C1 segment of cervical spinal cord (tissue), 14 donors: ENCODE measurements around the gene OLFML3.

Experiments used
- DNase-seq, 14 donors: peaks; one replicate each; lab custom pipeline; 2025; lab: John Stamatoyannopoulos, UW

Gene OLFML3

DNA sequence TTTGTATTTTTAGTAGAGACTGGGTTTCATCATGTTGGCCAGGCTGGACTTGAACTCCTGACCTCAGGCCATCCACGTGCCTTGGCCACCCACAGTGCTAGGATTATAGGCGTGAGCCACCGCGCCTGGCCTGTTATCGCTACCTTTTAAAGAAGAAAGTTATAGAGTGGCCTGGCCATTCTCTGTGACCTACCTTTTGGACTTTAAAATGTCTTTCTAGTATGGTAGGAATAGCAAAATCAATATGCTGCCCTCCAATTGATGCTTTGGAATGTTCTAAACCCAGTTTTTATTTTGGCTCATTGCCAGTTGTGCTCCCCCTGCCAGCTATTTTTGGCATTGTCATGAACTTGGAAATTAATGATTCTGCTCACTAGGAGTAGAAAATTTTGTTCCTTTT, 30.3 kb upstream of the OLFML3 start:
- no peak for DNase-seq

DNA sequence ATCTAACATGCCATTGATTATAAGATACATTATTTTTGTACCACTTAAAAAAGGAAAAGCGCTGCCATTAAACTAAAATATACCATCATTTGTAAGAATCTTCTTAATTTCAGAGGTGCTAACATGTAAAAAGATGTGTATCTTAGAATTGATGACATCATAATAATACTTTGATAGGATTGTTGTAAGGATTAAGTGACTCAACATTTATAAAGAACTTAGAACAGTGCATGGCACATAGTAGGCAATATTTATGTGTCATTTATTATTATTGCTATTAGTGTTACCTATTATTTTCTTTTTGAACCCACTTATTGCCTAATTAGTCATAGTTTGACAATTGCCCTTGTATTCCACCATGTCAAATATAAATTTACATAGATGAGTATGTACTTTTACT, 28.4 kb upstream of the OLFML3 start:
- DNase-seq: no peak

DNA sequence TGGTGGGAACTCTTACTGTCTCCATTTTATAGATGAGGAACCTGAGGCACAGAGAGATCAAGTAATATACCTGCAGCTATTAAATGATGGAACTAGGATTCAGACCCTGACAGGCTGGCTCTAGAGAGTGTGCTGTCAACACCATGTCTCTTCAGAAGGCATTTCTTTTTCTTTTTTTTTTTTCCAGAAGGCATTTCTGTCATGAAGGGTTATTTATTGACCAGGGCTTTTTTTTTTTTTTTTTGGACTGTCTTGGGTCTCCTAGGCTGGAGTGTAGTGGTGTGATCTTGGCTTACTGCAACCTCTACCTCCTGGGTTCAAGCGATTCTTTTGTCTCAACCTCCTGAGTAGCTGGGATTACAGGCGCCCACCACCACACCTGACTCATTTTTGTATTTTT, 27.6 kb upstream of the OLFML3 start:
- no peak for DNase-seq

DNA sequence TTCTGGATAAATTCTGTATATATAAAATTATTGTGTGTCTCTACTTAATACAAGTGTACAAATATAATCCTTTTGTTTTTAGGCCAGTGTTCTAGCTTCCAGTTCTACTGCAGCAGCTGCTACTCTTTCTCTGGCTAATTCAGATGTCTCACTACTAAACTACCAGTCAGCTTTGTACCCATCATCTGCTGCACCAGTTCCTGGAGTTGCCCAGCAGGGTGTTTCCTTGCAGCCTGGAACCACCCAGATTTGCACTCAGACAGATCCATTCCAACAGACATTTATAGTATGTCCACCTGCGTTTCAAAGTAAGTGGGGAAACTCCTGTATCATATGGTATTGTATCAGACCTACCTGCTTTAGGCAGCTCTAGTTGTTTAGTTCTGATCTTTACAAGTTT, 21.3 kb upstream of the OLFML3 start:
- no peak for DNase-seq

GRCh38 chr1:113958691-113959090, 20.6 kb upstream of the OLFML3 start:
- DNase-seq: no peak

DNA sequence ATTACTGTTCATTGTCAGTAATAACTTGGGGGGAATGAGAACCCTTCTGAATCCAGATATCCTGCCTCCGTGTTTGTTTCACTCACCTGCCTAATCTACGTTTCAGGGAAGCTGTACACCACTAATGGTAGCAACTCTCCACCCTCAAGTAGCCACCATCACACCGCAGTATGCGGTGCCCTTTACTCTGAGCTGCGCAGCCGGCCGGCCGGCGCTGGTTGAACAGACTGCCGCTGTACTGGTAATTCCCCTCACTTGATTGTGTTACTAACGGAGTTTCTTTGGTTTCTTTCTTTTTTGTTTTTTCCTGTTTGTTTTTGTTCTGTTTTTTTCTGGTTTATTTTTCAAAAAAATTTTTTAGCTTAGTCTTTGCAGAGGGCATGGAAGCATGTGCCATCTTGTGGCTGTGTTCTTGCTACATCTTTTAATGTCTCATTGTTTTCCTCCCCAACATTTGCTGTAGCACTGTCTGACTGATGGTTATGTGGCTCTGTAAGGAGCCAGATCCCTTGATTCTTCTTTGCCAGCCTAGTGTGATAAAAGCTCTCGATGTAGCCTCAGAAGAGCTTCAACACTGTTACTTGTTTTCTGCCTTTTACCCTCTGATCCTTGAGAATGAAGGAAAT, 15.9 kb upstream of the OLFML3 start:
- DNase-seq: peak in 1 of 14 donors; percentile 14

DNA sequence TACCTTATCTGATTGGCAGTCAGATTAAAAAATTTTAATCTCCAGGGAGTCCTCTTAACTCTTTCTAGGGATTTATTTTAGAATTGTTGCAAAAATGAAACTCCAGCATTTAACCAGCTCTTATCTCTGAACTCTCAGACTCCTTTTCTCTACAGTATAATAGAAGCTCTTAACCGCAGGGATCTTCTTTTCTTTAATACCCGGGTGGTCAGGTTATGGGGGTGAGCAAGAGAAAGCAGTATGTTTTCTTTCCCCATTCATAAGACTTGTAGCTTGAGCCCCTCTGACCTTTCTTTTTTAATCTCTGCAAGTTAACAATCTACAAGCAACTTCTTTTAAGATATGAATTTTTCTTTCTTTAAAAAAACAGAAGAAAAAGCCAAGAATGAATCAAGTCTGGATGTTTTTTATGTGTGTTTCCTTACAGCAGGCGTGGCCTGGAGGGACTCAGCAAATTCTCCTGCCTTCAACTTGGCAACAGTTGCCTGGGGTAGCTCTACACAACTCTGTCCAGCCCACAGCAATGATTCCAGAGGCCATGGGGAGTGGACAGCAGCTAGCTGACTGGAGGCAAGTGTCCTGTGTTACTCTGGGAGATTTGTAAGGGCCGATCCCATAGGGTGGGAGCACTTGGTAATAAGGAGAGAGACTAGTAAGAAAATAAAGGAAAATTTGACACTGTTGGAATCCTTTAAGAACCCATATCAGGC, 13.4 kb upstream of the OLFML3 start:
- DNase-seq: no peak

GRCh38 chr1:113972954-113973353, 6.3 kb upstream of the OLFML3 start:
- no peak for DNase-seq

- no peak for DNase-seq
Observed at GRCh38 chr1:113975211-113975895, 3.9 kb upstream of the OLFML3 start.

DNA sequence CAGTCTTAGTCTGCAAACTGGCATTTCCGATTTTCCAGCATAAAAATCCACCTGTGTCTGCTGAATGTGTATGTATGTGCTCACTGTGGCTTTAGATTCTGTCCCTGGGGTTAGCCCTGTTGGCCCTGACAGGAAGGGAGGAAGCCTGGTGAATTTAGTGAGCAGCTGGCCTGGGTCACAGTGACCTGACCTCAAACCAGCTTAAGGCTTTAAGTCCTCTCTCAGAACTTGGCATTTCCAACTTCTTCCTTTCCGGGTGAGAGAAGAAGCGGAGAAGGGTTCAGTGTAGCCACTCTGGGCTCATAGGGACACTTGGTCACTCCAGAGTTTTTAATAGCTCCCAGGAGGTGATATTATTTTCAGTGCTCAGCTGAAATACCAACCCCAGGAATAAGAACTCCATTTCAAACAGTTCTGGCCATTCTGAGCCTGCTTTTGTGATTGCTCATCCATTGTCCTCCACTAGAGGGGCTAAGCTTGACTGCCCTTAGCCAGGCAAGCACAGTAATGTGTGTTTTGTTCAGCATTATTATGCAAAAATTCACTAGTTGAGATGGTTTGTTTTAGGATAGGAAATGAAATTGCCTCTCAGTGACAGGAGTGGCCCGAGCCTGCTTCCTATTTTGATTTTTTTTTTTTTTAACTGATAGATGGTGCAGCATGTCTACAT, 2.5 kb upstream of the OLFML3 start:
- no peak for DNase-seq

GRCh38 chr1:113977906-113978305, 1.4 kb upstream of the OLFML3 start:
- DNase-seq: no peak

GRCh38 chr1:113980110-113980509, 836 bp downstream of the OLFML3 start:
- DNase-seq: no peak

- DNase-seq: peak in 4 of 14 donors; percentile 25 to 42 (median 32)
Observed at GRCh38 chr1:113981962-113982931, 3.0 kb downstream of the OLFML3 start.

DNA sequence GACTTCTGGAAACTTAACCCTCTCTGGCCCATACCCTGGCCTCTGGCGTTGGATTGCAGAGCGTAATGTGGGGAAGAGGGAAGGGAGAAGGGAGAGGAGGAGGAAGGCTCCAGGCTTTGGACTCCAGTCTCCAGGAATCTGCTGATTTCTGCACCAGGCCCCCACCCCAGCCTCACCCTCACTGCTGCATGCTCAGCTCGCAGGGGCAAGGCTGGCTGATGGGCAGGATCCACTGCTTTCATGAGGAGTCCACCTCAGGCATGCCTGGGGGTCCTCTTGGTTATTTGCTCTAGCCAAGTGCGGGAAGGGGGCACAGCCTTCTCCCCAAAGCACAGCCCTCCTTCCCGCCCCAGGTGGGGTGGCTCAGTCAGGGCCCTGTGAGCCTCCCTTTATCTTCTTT, 3.7 kb downstream of the OLFML3 start:
- no peak for DNase-seq

DNA sequence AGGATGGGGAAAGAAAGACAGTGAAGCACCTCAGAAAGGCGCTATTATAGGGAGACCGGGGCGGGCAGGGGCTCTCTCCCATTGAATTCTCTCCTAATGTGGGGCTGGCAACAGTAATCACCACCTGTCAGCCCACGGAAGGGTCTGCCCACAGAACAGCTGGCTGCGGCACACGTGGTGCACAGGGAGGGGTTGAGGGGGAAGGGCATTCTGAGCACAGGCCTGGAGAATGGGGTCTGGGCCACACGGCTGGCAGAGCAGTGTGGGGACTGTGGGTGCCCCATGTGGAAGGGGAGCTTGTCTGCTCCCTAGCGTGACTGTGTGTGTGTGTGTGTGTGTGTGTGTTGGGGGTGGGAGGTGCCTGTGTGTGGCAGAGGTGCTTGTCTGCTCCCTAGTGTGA, 4.1 kb downstream of the OLFML3 start:
- DNase-seq: no peak

- DNase-seq: no peak
Observed at GRCh38 chr1:113983826-113984225, 4.6 kb downstream of the OLFML3 start.

- DNase-seq: no peak
Observed at GRCh38 chr1:113984710-113985109, 5.4 kb downstream of the OLFML3 start.

DNA sequence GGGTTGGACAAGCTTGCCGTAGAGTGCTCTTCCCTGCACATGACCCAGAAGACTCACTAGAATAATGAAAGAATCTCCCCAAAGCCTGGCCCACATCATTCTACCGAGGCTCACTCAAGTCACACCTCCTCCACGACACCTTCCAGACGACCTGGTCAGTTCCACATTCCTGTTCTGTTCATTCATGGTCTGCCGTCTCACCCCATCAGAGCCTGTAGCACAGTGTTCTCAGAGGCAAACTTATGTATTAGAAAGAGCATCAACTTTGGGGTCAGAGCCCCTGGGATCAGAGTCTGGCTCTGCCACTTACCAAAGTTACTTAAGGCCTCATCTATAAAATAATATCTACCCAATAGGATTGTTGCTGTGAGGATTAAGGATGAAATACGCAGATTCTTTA, 7.5 kb downstream of the OLFML3 start:
- no peak for DNase-seq

DNA sequence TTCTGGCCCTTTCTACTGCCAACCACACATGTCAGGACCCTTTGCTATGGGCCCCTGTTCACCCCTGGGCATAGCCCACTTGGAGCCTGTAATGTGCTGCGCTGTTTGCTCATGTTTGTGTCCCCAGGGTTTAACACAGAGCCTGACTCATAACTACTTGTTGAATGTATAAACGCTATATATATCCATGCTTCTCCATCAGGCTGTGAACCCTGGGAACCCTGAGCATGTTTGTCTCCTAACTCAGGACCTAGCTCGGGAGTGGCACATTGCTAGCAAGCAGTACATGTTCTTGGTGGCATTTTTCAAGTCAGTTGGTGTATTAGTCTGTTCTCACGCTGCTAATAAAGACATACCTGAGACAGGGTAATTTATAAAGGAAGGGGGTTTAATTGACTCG, 8.0 kb downstream of the OLFML3 start:
- DNase-seq: no peak

DNA sequence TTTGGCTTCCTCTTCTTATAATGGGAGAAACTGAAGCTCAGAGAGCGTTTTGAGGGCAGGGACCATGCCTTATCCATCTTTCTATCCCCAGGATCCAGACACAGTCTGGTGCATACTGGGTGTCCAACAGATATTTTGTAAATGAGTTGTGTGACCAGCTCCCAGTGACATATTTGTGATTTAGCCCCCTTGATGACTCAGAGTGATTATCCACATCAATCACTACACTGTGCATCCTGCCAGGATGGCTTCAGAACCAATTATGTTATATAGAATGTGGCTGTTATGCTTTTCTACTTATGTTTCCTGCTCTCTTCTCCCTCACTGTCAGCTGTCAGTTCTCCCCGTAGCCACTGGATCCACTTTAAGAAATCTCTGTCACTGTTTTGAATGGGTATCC, 11.3 kb downstream of the OLFML3 start:
- no peak for DNase-seq

DNA sequence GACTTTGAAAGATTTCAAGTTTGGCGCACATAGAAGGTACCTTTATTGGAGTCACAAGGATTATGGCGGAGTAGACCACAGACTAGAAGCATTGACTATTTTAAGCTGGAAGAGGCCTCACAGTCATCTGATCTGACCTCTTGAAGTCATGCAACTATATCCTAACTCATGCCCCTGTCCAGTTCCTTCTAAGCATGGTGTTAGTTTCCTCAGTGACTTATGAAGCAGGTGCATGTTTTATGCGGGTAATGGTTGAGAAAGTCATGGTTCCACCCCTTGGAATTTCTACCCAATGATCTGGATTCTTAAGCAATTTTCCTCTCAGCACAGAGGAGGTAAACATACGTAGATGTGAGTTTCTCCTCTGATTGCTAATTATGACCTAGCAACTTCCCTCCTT, 11.7 kb downstream of the OLFML3 start:
- DNase-seq: no peak
